Head of caudate nucleus (tissue), 42 donors: ENCODE results near the gene SH3GLB2.
"Not testable (repeated sequence)": the region's sequence is repeated elsewhere in the genome, so short reads cannot be mapped to it uniquely, and the experiment has no call there.

ENCODE experiments used
- DNase-seq, 42 donors: peaks; one replicate each; pipeline versions ENCODE4 v3.0.0 to v3.0.0-alpha.2; 2020 to 2021; ENCODE audit warnings: mixed read lengths in 7 of 42
- intact Hi-C: fragments of 100-400 bp; cut with DNase I; formaldehyde crosslinking; loops from one replicate; pipeline ENCODE4 v1.15.0; 2022

The SH3GLB2 gene

GRCh38 chr9:129058965-129059795 lies 31.0 kb upstream of the SH3GLB2 start:
- intact Hi-C loops, result no loop called here
- DNase-seq, result no peak

- intact Hi-C loops, result no loop called here
- no peak for DNase-seq
Observed at GRCh38 chr9:129054163-129054851, 26.2 kb upstream of the SH3GLB2 start.

GRCh38 chr9:129053020-129053419 lies 24.9 kb upstream of the SH3GLB2 start:
- intact Hi-C loops, result no loop called here
- no peak for DNase-seq

- no peak for DNase-seq
Observed at GRCh38 chr9:129052592-129052991, 24.5 kb upstream of the SH3GLB2 start.

GRCh38 chr9:129042016-129042415 lies 13.9 kb upstream of the SH3GLB2 start:
- intact Hi-C loops, result no loop called here

More at GRCh38 chr9:129052592-129052991, 24.5 kb upstream of the SH3GLB2 start:
- intact Hi-C loops, result no loop called here

GRCh38 chr9:129040113-129040643 lies 12.0 kb upstream of the SH3GLB2 start:
- DNase-seq, result no peak
- intact Hi-C loops, result no loop called here

More at GRCh38 chr9:129042016-129042415, 13.9 kb upstream of the SH3GLB2 start:
- no peak for DNase-seq

- intact Hi-C loops, result no loop called here
- DNase-seq, result peak in 18 of 42 donors; percentile 9 to 54 (median 30)
Observed at GRCh38 chr9:129038109-129038852, 10.2 kb upstream of the SH3GLB2 start.

GRCh38 chr9:129037767-129038098 lies 9.6 kb upstream of the SH3GLB2 start:
- intact Hi-C loops, result no loop called here
- no peak for DNase-seq

- no peak for DNase-seq
Observed at GRCh38 chr9:129036923-129037766, 9.0 kb upstream of the SH3GLB2 start.

GRCh38 chr9:129036241-129036922 lies 8.3 kb upstream of the SH3GLB2 start, which contains the start of gene MIGA2:
MIGA2 (plus strand) TSS chr9:129036626; CDS start chr9:129040595, 3,969 bp downstream.
- intact Hi-C loops, result no loop called here
- DNase-seq, result peak; percentile 95 to 100 (median 99)

More at GRCh38 chr9:129036923-129037766, 9.0 kb upstream of the SH3GLB2 start:
- intact Hi-C loops, result no loop called here

GRCh38 chr9:129035838-129036237 lies 7.7 kb upstream of the SH3GLB2 start:
- intact Hi-C loops, result not testable (repeated sequence)
- peak in 4 of 42 donors; percentile 7 to 26 (median 16) for DNase-seq

- DNase-seq, result no peak
- intact Hi-C loops, result no loop called here
Observed at GRCh38 chr9:129033216-129033615, 5.1 kb upstream of the SH3GLB2 start.

- DNase-seq, result no peak
- intact Hi-C loops, result no loop called here
Observed at GRCh38 chr9:129032541-129033159, 4.5 kb upstream of the SH3GLB2 start.

- DNase-seq, result no peak
- intact Hi-C loops, result no loop called here
Observed at GRCh38 chr9:129031514-129031913, 3.4 kb upstream of the SH3GLB2 start.

- DNase-seq, result no peak
- intact Hi-C loops, result no loop called here
Observed at GRCh38 chr9:129030191-129030590, 2.1 kb upstream of the SH3GLB2 start.

GRCh38 chr9:129027685-129028191 lies 393 bp downstream of the SH3GLB2 start:
- peak in 7 of 42 donors; percentile 15 to 74 (median 43) for DNase-seq
- intact Hi-C loops, result no loop called here

- intact Hi-C loops, result no loop called here
- DNase-seq, result no peak
Observed at GRCh38 chr9:129027224-129027684, 877 bp downstream of the SH3GLB2 start.
